IMR-90 (cell line): ENCODE data around the gene SLC12A6. TPM values are rescaled to one million over a fixed set of nuclear protein-coding genes. Genes with fewer than 3 reads are reported as not detected.

ENCODE experiments used
- ATAC-seq: fragments of 200-7000 bp; cut with Tn5 transposase; 2 replicates; pipeline ENCODE4 v1.9.1; 2020; ENCODE audit warnings: low read depth, mild to moderate bottlenecking, moderate library complexity
- BruUV-seq: library from RNA; stranded (reverse); fragments of 400-500 nt; replicated peaks from 2 replicates; lab custom pipeline; 2021; lab: Mats Ljungman, UMichigan
- CTCF ChIA-PET: fragments of 300-600 bp; formaldehyde crosslinking; extraction: SDS; loops from one replicate; lab custom pipeline; 2021; ENCODE audit warnings: antibody characterized with exemption; lab: Yijun Ruan, JAX
- POLR2A ChIA-PET: fragments of 300-600 bp; sonication (Branson Sonifier 250); formaldehyde crosslinking; loops from one replicate; lab custom pipeline; 2022; ENCODE audit warnings: antibody characterized with exemption; ENCODE audit not compliant: unreplicated experiment; lab: Charles Lee
- DNase-seq: peaks from one replicate; pipeline ENCODE4 v3.0.0; 2013
- H2AFZ ChIP-seq: replicated peaks from 2 replicates; pipeline ENCODE3; 2013; ENCODE audit warnings: low read length, mild to moderate bottlenecking; ENCODE audit not compliant: poor library complexity
- H2AK5ac ChIP-seq: 2 replicates; pipeline ENCODE4 v1.6.1; 2013; ENCODE audit warnings: low read depth, low read length, inconsistent platforms
- H2AK9ac ChIP-seq: replicated peaks from 2 replicates; pipeline ENCODE3; 2013; ENCODE audit warnings: mild to moderate bottlenecking, low read depth, low read length, moderate library complexity; ENCODE audit not compliant: poor library complexity
- H2BK120ac ChIP-seq: 2 replicates; pipeline ENCODE4 v1.6.1; 2013; ENCODE audit warnings: low read depth, low read length, inconsistent platforms
- H2BK15ac ChIP-seq: 3 replicates; pipeline ENCODE4 v1.6.1; 2013; ENCODE audit warnings: low read depth, low read length, inconsistent platforms
- H2BK20ac ChIP-seq: 2 replicates; pipeline ENCODE4 v1.6.1; 2013; ENCODE audit warnings: low read depth, mild to moderate bottlenecking, inconsistent platforms, low read length, moderate library complexity
- H2BK5ac ChIP-seq: 2 replicates; pipeline ENCODE4 v1.6.1; 2013; ENCODE audit warnings: mild to moderate bottlenecking, low read depth, low read length, inconsistent platforms; ENCODE audit not compliant: poor library complexity, severe bottlenecking
- H3K14ac ChIP-seq: replicated peaks from 2 replicates; pipeline ENCODE4 v1.6.1; 2013; ENCODE audit warnings: low read depth, low read length, inconsistent platforms
- H3K18ac ChIP-seq: 2 replicates; pipeline ENCODE4 v1.6.1; 2013; ENCODE audit warnings: low read depth, low read length, control low read depth
- H3K23ac ChIP-seq: 2 replicates; pipeline ENCODE4 v1.6.1; 2013; ENCODE audit warnings: low read depth, low read length, inconsistent platforms
- H3K27ac ChIP-seq: 2 replicates; pipeline ENCODE4 v1.5.1; 2013; ENCODE audit warnings: mild to moderate bottlenecking, control low read depth, low read length; ENCODE audit not compliant: insufficient read depth
- H3K27me3 ChIP-seq: 2 replicates; pipeline ENCODE4 v1.6.1; 2013; ENCODE audit warnings: low read length; ENCODE audit not compliant: control insufficient read depth, insufficient read depth
- H3K36me3 ChIP-seq: 2 replicates; pipeline ENCODE4 v1.6.1; 2013; ENCODE audit warnings: low read length, mixed read lengths; ENCODE audit not compliant: control insufficient read depth, insufficient read depth
- H3K4ac ChIP-seq: 2 replicates; pipeline ENCODE4 v1.6.1; 2013; ENCODE audit warnings: low read depth, low read length, inconsistent platforms
- H3K4me1 ChIP-seq: 2 replicates; pipeline ENCODE4 v1.6.1; 2013; ENCODE audit warnings: low read length, mixed read lengths; ENCODE audit not compliant: control insufficient read depth, insufficient read depth
- H3K4me2 ChIP-seq: 2 replicates; pipeline ENCODE4 v1.6.1; 2013; ENCODE audit warnings: low read depth, mild to moderate bottlenecking, control low read depth, low read length, moderate library complexity
- H3K4me3 ChIP-seq: 2 replicates; pipeline ENCODE4 v1.5.1; 2013; ENCODE audit warnings: low read depth, mild to moderate bottlenecking, control low read depth, low read length, moderate library complexity; ENCODE audit not compliant: insufficient read depth
- H3K56ac ChIP-seq: 2 replicates; pipeline ENCODE4 v1.6.1; 2013; ENCODE audit warnings: low read length, inconsistent platforms; ENCODE audit not compliant: insufficient read depth; ENCODE audit errors: extremely low read depth
- H3K79me1 ChIP-seq, 2 experiments: 2 replicates each; pipeline ENCODE4 v1.6.1; 2013; ENCODE audit warnings: low read length in 2 of 2, inconsistent platforms in 1 of 2, low read depth in 1 of 2
- H3K9ac ChIP-seq: 2 replicates; pipeline ENCODE4 v1.6.1; 2013; ENCODE audit warnings: low read depth, low read length, control low read depth
- H3K9me1 ChIP-seq: 2 replicates; pipeline ENCODE4 v1.6.1; 2013; ENCODE audit warnings: low read length, inconsistent platforms; ENCODE audit not compliant: insufficient read depth
- H3K9me3 ChIP-seq: 2 replicates; pipeline ENCODE4 v1.6.1; 2013; ENCODE audit warnings: low read length; ENCODE audit not compliant: control insufficient read depth, insufficient read depth
- H4K20me1 ChIP-seq: 2 replicates; pipeline ENCODE4 v1.6.1; 2013; ENCODE audit warnings: low read length, inconsistent platforms; ENCODE audit not compliant: insufficient read depth
- H4K5ac ChIP-seq: 2 replicates; pipeline ENCODE4 v1.6.1; 2013; ENCODE audit warnings: mild to moderate bottlenecking, low read depth, low read length, control low read depth
- H4K8ac ChIP-seq, 2 experiments: 2 replicates each; pipeline ENCODE4 v1.6.1; 2013; ENCODE audit warnings: low read depth in 2 of 2, low read length in 2 of 2, control low read depth in 1 of 2, inconsistent platforms in 1 of 2
- H4K91ac ChIP-seq: 2 replicates; pipeline ENCODE4 v1.6.1; 2013; ENCODE audit warnings: low read depth, low read length, inconsistent platforms; ENCODE audit not compliant: insufficient read depth
- BHLHE40 ChIP-seq: fragments of 150-350 bp; IDR thresholded peaks from 2 replicates; pipeline ENCODE4 v1.6.1; 2016; ENCODE audit warnings: mild to moderate bottlenecking, low read depth, low read length
- CEBPB ChIP-seq: IDR thresholded peaks from 2 replicates; pipeline ENCODE4 v1.6.1; 2012; ENCODE audit warnings: low read depth, low read length, improper control_type of control experiment
- ELK1 ChIP-seq: fragments of 150-350 bp; IDR thresholded peaks from 2 replicates; pipeline ENCODE4 v1.6.1; 2016; ENCODE audit warnings: low read depth, mild to moderate bottlenecking, low read length, moderate library complexity, borderline replicate concordance
- FOS ChIP-seq: fragments of 150-350 bp; IDR thresholded peaks from 2 replicates; pipeline ENCODE4 v1.6.1; 2016; ENCODE audit warnings: low read depth, low read length
- MAFK ChIP-seq: IDR thresholded peaks from 2 replicates; pipeline ENCODE4 v1.6.1; 2012; ENCODE audit warnings: low read depth, low read length, improper control_type of control experiment
- MAZ ChIP-seq: IDR thresholded peaks from 2 replicates; pipeline ENCODE4 v1.6.1; 2012; ENCODE audit warnings: low read depth, mild to moderate bottlenecking, low read length, improper control_type of control experiment, moderate library complexity, borderline replicate concordance
- NFE2L2 ChIP-seq: fragments of 150-350 bp; IDR thresholded peaks from 2 replicates; pipeline ENCODE4 v1.6.1; 2016; ENCODE audit warnings: low read depth, mild to moderate bottlenecking, low read length
- POLR2A ChIP-seq: IDR thresholded peaks from 2 replicates; pipeline ENCODE4 v1.6.1; 2012; ENCODE audit warnings: mild to moderate bottlenecking, low read depth, low read length
- RAD21 ChIP-seq: IDR thresholded peaks from 2 replicates; pipeline ENCODE4 v1.6.1; 2012; ENCODE audit warnings: low read length, improper control_type of control experiment
- RCOR1 ChIP-seq: IDR thresholded peaks from 2 replicates; pipeline ENCODE4 v1.6.1; 2012; ENCODE audit warnings: mild to moderate bottlenecking, low read length, improper control_type of control experiment; ENCODE audit not compliant: insufficient replicate concordance
- RFX5 ChIP-seq: IDR thresholded peaks from 2 replicates; pipeline ENCODE4 v1.8.0; 2012; ENCODE audit warnings: low read depth, mild to moderate bottlenecking, low read length, moderate library complexity
- SMC3 ChIP-seq: fragments of 150-350 bp; IDR thresholded peaks from 2 replicates; pipeline ENCODE4 v1.6.1; 2016; ENCODE audit warnings: low read depth, mild to moderate bottlenecking, antibody characterized with exemption, low read length, moderate library complexity
- WGBS, 2 experiments: methylation state at CpG; one replicate each; pipeline versions ENCODE4 v1.1.5 to v1.1.7; 2013; ENCODE audit warnings: missing lambda C conversion rate in 2 of 2; ENCODE audit not compliant: insufficient read length in 1 of 2; ENCODE audit errors: extremely low coverage in 2 of 2; 5-methylcytosine and 5-hydroxymethylcytosine counted together
- dilution Hi-C: fragments of 300-500 bp; cut with HindIII; formaldehyde crosslinking; loops from one replicate; pipeline ENCODE4 v1.14.3; 2018; ENCODE audit warnings: low sequenced_read_pairs; ENCODE audit not compliant: unreplicated experiment
- in situ Hi-C: fragments of 300-500 bp; cut with MboI; formaldehyde crosslinking; loops from 3 replicates; pipeline ENCODE4 v1.14.3; 2019; ENCODE audit warnings: low sequenced_read_pairs, inconsistent platforms, mixed read lengths
- intact Hi-C: fragments of 100-400 bp; cut with micrococcal nuclease; formaldehyde crosslinking; loops from 2 replicates; pipeline ENCODE4 v1.10.0; 2022
- polyA plus RNA-seq, 3 experiments: library from polyadenylated mRNA; depleted of rRNA; stranded (reverse); fragments of >200 nt; gene quantifications; 2 replicates each; pipeline ENCODE4 v1.2.3, GENCODE V29; 2012; ENCODE audit warnings: low replicate concordance in 1 of 3
- total RNA-seq: library from RNA; depleted of rRNA; stranded (reverse); fragments of >200 nt; gene quantifications from 2 replicates; pipeline ENCODE4 v1.2.3, GENCODE V29; 2012
- TF ChIP-seq, protein P1 (sequence below): conservative IDR thresholded peaks from 2 replicates; pipeline ENCODE4 v1.5.1; 2012; ENCODE audit warnings: mild to moderate bottlenecking, low read depth, low read length, improper control_type of control experiment

The SLC12A6 gene
- total and polyA plus RNA-seq, 2 of the 4 experiments (the other 2 are of a cell fraction): 7.7 to 10.2 TPM

DNA sequence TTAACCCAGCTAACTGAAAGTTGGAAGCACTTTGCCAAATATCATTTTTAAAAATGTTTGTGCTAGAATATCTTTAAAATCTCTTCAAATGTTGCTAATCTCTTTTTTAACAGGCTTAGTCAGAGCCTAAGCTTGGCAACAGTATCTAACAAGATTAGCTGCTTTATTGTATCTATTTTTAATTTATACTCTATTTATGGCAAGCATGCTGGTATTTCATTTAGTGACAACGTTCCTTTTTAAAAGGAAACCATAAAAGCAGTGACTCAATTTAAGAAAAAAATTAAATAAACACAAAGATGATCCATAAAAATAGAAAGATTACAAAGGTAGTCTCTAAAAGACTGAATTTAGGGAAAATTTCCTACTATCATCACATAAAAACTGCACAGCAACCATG is 40.5 kb downstream of the SLC12A6 start:
- Histone ChIP-seq H3K9me1 (peaks cover 5% of the 10 kb centered on the region), H2BK20ac (no peak overlapping the region), H3K56ac (no peak overlapping the region), H3K79me1 (peaks cover 4 to 13% of the 10 kb centered on the region in 2 experiments; a peak in 3 of 4 replicates), H3K9me3 (no peaks in the 10 kb centered on the region), H4K5ac (no peak overlapping the region), H3K4me1 (no peaks in the 10 kb centered on the region; the same call in 1 of the 2 replicates), H2BK15ac (no peak overlapping the region), H3K27ac (no peak overlapping the region), H3K18ac (no peak overlapping the region), H3K9ac (no peak overlapping the region), H3K36me3 (no peaks in the 10 kb centered on the region), H3K27me3 (no peaks in the 10 kb centered on the region), H2BK120ac (no peak overlapping the region), H3K4ac (no peak overlapping the region), H3K4me2 (no peak overlapping the region; the same call in 1 of the 2 replicates), H2AK9ac (no peak overlapping the region), H2BK5ac (no peak overlapping the region), H4K91ac (no peak overlapping the region), H2AK5ac (no peak overlapping the region), H2AFZ (no peak overlapping the region), H3K23ac (0 out of 2 replicates have a peak overlapping the region, but pooled peaks have one; percentile 91), H4K20me1 (no peaks in the 10 kb centered on the region; the same call in none of the 2 replicates), H4K8ac (no peak overlapping the region), H3K14ac (no peak overlapping the region), H3K4me3 (no peak overlapping the region)
- in situ Hi-C loops: no loop called here
- dilution Hi-C loops: no loop called here
- CTCF ChIA-PET: interaction anchor here (1.5 kb wide), 1 partner anchor 41 kb away, joined by 4 read pairs; the partner anchor contains the start of gene SLC12A6
- WGBS, 2 experiments: no CpG with 5 or more reads among the region's 1 CpG
- POLR2A ChIA-PET: no interaction called here
- TF ChIP-seq MAZ (no peak), SMC3 (no peak), MAFK (no peak), RCOR1 (no peak), BHLHE40 (no peak), POLR2A (no peak), NFE2L2 (no peak), RFX5 (no peak), CEBPB (no peak), FOS (no peak), RAD21 (no peak), ELK1 (no peak)
- TF ChIP-seq, protein P1, sequence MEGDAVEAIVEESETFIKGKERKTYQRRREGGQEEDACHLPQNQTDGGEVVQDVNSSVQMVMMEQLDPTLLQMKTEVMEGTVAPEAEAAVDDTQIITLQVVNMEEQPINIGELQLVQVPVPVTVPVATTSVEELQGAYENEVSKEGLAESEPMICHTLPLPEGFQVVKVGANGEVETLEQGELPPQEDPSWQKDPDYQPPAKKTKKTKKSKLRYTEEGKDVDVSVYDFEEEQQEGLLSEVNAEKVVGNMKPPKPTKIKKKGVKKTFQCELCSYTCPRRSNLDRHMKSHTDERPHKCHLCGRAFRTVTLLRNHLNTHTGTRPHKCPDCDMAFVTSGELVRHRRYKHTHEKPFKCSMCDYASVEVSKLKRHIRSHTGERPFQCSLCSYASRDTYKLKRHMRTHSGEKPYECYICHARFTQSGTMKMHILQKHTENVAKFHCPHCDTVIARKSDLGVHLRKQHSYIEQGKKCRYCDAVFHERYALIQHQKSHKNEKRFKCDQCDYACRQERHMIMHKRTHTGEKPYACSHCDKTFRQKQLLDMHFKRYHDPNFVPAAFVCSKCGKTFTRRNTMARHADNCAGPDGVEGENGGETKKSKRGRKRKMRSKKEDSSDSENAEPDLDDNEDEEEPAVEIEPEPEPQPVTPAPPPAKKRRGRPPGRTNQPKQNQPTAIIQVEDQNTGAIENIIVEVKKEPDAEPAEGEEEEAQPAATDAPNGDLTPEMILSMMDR: no peak
- intact Hi-C loops: no loop called here
- ATAC-seq: no peak
- no TSS peak for BruUV-seq
- peak; percentile 37 for DNase-seq
